GM19328 (cell line): ENCODE data around the gene DENND2C.
"Not testable (repeated sequence)": the region's sequence is repeated elsewhere in the genome, so short reads cannot be mapped to it uniquely, and the experiment has no call there.

Source experiments
- ATAC-seq: cut with Tn5 transposase; IDR thresholded peaks from one replicate; pipeline ENCODE4 v1.9.1; 2021; ENCODE audit warnings: mild to moderate bottlenecking, moderate library complexity; ENCODE audit not compliant: unreplicated experiment

DENND2C gene

DNA sequence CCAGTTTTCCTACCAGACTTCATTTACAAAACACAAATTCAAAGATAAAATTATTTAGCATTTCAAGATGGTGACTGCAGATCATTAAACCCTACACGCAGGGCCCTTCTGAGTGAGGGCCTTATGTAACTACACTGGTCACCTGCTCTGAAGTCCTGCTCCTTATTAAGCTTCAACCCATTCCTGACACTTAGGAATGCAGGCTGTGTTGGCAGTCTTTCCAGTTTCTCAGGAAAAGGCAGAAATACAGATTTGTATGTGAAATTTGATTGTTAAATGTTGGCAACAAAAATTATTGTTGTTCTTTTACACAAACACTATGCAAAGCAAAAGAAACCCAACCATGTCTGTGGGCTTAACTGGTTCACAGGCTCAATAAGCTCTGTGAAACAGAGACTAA is 62.6 kb downstream of the DENND2C start:
- ATAC-seq, result no peak

DNA sequence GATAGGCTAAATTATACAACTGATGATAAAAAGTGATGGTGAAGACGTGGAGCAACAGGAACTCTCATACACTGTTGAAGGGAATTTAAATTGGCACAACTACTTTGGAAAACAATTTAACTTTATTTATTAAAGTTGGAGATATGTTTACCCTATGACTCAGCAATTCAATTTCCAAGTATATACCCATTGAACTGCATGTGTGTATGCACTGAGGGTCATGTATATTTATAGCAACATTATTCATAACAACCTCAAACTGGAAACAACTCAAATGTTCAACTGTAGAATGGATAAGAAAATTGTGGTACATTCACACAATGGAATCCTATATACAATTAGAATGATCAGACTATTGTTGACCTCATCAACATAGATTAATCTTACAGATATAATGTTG is 71.9 kb downstream of the DENND2C start:
- ATAC-seq, result no peak

- ATAC-seq, result no peak
Observed at GRCh38 chr1:114595602-114596001, 74.2 kb downstream of the DENND2C start.

DNA sequence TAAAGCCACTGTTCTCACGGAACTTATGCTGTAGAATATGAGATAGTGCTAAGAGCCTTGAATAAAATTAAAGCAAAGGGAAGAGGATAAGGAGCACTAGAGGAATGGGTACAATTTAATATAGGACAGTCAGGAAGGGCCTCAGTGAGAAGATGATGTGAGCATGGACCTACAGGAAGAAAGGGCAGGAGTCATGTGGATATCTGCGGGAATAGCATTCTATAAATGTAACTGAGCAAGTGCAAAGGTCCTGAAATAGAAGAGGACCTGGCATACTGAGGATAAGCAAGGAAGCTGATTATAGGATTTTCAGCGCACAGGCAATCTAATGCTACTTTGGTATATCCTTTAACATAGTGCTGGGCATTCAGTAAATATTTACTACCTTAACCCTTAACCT is 75.8 kb downstream of the DENND2C start:
- no peak for ATAC-seq

- no peak for ATAC-seq
Observed at GRCh38 chr1:114589122-114589521, 80.7 kb downstream of the DENND2C start.

GRCh38 chr1:114588196-114588689 is 81.6 kb downstream of the DENND2C start:
- no peak for ATAC-seq

DNA sequence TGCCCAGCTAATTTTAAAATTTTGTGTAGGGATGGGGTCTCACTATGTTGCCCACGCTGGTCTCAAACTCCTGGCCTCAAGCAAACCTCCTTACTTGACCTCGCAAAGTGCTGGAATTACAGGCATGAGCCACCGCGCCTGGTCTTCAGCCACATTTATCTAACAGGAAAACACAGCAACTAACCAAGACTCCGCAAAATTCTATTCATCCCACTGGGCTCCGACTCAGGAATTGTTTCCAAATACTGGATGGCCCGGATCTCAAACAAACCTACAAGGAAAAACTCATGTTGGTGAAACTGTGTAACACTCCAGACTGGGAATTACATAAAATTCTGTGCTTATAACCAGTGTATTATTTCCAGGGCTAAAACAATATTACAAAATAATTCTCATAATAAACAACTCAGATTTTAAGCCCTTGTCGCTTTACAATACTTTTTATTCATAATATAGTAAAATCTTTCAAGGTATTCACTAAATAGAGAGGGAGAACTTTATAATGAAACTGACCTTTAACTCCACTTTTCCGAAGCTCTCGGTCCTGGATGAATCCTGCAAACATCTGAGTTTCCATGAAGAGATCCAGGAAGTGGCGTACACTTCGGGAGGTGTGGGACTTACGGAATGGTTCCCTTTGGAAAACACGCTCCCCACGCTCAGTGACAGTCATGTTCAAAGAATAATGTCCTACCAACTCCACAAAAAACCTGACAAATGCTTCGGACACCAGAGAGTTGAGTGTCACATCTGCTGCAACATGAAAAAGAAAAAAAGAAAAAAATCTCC is 82.5 kb downstream of the DENND2C start:
- ATAC-seq, result no peak

DNA sequence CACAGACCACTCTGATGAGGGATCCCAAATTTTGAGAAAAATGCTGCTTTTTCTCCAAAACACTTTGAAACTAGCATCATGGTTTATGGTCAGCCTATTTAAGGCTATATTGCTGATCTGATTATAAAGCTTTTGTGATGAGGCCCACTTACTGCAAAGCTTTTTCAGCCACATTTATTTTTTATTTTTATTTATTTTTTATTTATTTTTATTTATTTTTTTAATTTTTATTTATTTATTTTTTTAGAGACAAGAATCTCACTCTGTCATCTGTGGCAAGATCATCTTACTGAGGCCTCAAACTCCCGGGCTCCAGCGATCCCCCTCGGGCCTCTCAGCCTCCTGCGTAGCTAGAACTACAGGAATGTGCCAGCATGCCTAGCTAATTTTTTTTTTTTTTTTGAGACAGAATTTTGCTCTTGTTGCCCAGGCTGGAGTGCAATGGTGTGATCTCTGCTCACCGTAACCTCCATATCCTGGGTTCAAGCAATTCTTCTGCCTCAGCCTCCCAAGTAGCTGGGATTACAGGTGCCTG is 83.3 kb downstream of the DENND2C start:
- ATAC-seq, result no peak

- no peak for ATAC-seq
Observed at GRCh38 chr1:114585231-114585630, 84.6 kb downstream of the DENND2C start.

DNA sequence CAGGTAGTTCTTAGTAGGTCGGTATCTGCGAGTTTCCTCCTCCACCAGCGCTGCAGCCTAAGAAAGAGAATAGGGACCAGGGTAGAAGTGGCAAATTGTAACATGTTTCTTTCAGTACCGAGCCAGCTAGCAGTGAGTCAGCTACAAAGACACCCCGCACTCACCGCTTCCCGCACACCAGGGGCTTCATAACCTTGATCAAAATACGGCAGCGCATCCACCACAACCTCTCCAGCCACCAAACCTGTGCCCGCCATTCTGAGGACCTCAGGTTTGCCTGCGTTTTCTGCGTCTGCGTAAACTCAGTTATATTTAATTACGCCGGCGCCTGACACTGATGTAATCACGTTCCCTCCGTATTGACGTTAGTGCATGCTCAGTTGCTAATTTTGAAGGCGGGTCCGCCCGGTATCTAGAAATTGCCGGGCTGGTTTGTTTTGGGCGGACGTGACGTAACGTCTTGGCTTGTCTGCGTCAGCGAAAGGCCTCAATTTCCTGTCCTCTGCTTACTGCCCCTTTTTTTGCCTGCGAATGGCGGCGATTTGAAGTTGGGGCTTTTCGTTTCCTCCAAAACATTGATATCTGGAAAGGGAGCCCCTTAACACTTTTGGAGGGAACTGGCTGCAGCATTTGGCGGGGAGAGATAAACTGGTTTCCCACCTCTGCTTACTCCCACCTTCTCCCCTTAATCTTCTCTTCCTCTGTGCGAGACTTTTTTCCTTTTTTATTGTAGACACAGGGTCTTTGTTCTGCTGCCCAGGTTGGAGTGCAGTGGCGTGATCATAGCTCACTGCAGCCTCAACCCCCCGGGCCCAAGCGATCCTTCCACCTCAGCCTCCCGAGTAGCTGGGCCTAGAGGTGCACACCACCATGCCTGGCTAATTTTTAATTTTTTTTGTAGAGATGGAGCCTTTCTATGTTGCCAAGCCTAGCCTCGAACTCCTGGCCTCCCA is 88.2 kb downstream of the DENND2C start, which contains the start of gene BCAS2:
Gene BCAS2, minus strand, starts transcription at position 281 of the 953 bp plus-strand sequence. Its CDS starts 24 bp downstream, at position 257.
- peak; percentile 97 for ATAC-seq

GRCh38 chr1:114574365-114574764 is 95.5 kb downstream of the DENND2C start:
- no peak for ATAC-seq

DNA sequence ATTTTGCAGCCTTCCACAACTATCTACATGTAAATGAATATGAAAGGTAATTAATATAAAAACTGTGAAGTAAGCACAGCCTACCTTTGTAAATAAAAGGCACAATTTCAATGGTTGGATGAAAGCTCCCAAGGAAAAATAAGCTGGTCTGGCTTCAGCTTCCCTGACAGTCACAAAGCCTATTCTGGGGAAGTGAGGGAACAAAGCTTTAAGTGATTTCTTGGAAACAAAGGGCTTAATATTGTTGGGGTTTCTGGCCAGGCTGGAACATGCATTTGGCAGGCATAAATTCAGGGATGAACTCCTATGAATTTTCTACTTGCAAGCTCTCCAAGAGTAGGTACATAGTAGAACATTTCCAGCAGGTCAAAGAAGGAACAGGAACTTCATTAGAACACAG is 105.7 kb downstream of the DENND2C start:
- ATAC-seq, result no peak

- ATAC-seq, result not testable (repeated sequence)
Observed at GRCh38 chr1:114562978-114563510, 106.8 kb downstream of the DENND2C start.

DNA sequence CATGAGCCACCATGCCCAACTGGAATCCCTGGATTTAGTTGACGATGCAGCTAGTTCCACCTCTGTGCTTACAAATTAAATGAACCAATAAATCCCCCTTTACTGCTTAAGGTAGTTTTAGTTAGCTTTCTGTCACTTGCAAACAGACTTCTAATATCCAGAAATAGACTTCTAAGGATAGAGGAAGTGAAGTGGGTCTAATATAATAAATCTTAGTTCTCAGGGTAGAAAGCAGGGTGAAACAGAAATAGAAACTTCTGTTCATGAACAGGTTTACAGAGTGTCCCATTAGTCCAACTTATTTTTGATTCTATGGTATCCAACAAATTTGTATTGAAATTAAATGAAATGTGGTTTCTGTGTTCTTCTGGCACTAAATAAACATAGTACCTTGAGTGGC is 108.5 kb downstream of the DENND2C start:
- ATAC-seq, result no peak

DNA sequence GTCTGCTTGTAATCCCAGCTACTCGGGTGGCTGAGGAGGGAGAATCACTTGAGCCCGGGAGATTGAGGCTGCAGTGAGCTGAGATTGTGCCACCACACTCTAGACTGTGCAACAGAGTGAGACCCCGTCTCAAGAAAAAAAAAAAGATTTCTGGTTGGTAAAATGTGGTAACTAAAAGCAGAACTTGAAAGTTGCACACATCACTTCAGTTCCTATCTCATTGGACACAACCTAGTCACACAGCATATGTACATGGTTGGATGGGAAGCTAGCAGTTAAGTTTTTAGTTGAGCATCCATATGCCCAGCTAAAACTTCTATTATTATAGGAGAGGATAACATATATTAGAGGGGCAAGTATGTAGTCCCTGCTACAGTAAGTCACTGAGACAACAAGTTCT is 110.5 kb downstream of the DENND2C start:
- peak; percentile 66 for ATAC-seq

DNA sequence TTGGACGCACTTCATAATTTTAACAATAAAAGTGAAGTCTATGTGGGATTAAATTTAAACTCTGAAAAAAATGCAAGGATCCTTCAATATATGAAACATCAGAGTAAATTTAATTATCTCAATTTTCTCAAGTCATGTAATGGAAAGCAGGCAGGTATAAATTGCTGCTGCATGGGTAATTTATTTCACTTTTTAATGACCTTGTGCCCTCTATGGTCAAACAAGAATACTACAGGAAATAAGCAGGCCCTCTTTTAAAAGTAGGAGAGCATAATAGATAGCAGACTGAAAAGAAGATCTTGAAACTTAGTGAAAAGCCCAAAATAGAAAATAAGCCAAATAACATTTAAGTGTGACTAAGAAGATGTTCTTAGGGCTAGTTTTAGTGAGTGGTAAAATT is 111.3 kb downstream of the DENND2C start:
- ATAC-seq, result no peak

- ATAC-seq, result no peak
Observed at GRCh38 chr1:114554577-114554976, 115.3 kb downstream of the DENND2C start.

- ATAC-seq, result no peak
Observed at GRCh38 chr1:114552106-114552639, 117.7 kb downstream of the DENND2C start.

- no peak for ATAC-seq
Observed at GRCh38 chr1:114551400-114551799, 118.4 kb downstream of the DENND2C start.

DNA sequence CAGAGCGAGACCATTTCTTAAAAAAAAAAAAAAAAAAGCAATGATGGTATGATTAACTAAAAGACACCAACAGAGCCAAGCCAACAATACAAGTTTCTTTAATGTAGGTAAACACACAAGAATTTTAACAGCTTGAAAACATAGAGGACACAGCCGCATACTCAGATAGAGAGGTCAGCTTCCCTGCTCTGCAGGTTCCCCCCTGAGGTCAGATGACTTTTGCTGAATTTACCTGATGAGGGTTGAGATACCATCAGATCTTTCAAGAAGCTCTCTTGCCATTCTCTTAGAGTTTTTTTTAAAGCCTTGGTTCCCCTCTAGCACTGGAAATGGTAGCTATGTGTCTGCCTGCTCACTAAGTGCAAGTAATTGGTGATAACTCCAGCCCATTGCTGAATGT is 119.5 kb downstream of the DENND2C start:
- no peak for ATAC-seq

- ATAC-seq, result no peak
Observed at GRCh38 chr1:114549137-114549536, 120.7 kb downstream of the DENND2C start.
